Endometrium (tissue), 2 donors: ENCODE results near the gene BNIP2.

Experiments
- FAIRE-seq: peaks from 2 replicates; lab custom pipeline; 2012; peaks lifted over from hg19 to GRCh38; lab: Jason Lieb, UNC
- donor health status: control.
- donor health status: control.

The BNIP2 gene

DNA sequence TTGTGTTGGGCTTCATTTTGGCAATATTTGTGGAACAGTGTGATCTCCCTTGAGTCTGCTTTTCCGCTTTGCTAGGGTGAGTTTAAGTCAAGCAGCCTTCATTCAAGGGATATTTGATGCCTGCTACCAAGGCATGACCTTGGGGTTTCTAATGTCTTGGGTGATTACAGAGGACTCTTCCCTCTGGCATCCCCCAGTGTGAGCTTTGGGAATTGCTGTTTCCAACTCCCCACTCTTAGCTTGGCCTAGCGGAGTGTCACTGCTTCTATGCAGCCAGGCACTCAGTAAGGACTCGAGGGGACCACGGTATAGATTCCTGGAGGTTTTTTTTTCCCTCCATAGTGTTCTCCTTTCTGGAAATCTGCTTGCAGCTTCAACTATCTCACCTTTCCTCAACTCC lies 56.4 kb downstream of the BNIP2 start:
- no peak for FAIRE-seq

GRCh38 chr15:59622289-59622688 lies 66.8 kb downstream of the BNIP2 start:
- no peak for FAIRE-seq

- FAIRE-seq, result no peak
Observed at GRCh38 chr15:59618406-59618805, 70.7 kb downstream of the BNIP2 start.

DNA sequence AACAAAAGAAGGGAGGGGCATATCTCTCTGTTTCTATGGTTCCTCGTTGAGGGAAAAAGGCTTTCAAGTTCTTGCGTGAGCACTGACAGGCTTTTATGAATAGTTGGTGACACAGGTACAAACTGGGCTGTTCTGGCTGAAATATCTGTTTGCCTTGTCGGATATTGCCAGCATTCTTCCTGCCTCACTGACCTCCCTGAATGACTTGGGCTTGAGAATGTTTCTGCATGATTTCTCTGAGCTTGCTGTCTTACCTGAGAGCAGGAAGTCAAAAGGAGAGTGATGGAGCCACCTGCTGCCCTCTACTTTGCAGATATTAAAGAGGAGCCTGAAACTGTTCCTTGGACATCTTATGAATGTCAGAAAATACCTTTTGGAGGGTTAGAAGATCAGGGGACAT lies 72.7 kb downstream of the BNIP2 start:
- FAIRE-seq, result no peak

DNA sequence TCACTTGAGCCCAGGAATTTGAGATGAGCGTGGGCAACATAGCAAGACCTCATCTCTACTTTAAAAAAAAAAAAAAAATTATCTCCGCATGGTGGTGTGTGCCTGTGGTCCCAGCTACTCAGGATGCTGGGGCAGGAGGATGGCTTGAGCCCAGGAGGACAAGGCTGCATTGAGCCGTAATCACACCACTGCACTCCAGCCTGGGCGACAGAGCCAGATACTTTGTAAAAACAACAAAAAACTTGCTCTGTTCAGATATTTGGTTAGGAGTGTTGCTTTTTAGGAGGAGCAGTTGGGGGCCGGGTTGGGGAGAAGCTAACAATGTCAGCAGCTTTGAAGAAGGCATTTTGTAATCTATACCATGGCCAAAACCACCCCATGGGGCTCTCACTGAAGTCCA lies 73.5 kb downstream of the BNIP2 start:
- FAIRE-seq, result no peak

DNA sequence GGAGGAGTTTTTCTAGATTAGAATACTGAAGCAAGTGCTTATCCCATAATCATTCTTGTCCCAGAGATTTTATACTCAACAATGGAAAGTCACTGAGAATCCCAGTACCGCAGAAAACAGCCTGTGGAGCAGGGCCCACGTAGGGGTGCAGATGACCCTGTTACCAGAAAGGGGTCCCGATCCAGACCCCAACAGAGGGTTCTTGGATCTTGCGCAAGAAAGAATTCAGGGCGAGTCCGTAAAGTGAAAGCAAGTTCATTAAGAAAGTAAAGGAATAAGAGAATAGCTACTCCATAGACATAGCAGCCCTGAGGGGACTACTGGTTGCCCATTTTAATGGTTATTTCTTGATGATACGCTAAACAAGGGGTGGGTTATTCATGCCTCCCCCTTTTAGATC lies 75.0 kb downstream of the BNIP2 start:
- FAIRE-seq, result no peak

GRCh38 chr15:59611276-59612260 lies 77.6 kb downstream of the BNIP2 start, which contains the start of gene GCNT3:
Gene GCNT3, plus strand, starts transcription at chr15:59611783. Its CDS starts 6,456 bp downstream, at chr15:59618239.
- no peak for FAIRE-seq

DNA sequence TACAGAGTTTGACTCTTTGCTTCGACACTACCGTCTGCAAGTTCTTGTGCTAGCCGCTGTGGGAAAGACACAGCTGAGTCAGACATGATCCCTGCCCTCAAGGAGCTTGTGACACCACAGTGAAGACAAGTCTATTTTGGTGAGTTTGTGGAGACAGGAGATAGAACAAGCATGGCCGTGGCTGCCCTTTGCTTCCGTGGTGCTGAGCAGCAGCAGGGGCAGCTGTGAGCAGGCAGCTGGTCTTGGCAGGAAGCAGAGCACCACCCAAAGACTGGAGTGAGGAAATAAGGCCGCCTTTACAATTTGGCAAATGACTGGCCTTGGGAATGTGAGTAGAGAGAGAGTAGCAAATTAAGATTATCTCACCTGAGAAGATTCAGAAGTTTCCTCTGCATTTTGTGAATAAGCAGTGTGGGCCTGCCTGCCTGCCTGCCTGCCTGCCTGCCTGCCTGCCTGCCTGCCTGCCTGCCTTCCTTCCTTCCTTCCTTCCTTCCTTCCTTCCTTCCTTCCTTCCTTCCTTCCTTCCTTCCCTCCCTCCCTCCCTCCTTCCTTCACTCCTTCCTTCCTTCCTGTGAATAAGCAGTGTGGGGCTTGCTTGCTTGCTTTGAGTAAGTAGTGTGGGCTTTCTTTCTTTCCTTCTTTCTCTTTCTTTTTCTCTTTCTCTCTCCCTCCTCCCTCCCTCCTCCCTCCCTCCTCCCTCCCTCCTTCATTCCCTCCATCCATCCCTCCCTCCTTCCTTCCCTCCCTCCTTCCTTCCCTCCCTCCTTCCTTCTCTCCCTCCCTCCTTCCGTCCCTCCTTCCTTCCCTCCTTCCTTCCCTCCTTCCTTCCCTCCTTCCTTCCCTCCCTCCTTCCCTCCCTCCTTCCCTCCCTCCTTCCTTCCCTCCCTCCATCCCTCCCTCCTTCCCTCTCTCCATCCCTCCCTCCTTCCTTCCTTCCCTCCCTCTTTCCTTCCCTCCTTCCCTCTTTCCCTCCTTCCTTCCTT lies 79.1 kb downstream of the BNIP2 start:
- no peak for FAIRE-seq
